Medulla oblongata (tissue), 1 donor: ENCODE data around the gene RPH3AL.
"Not testable (repeated sequence)": the region's sequence is repeated elsewhere in the genome, so short reads cannot be mapped to it uniquely, and the experiment has no call there.

Experiments
- DNase-seq: peaks from one replicate; pipeline ENCODE4 v3.0.0-alpha.2; 2015; ENCODE audit errors: extremely low spot score

RPH3AL gene

GRCh38 chr17:320139-320538, 32.5 kb downstream of the RPH3AL start:
- no peak for DNase-seq

- DNase-seq, result no peak
These were observed 33.3 kb downstream of the RPH3AL start for GRCh38 chr17:319266-319665.

GRCh38 chr17:317070-317469, 35.5 kb downstream of the RPH3AL start:
- DNase-seq, result not testable (repeated sequence)

- not testable (repeated sequence) for DNase-seq
These were observed 37.2 kb downstream of the RPH3AL start for GRCh38 chr17:315399-315798.

- not testable (repeated sequence) for DNase-seq
These were observed 38.0 kb downstream of the RPH3AL start for GRCh38 chr17:314614-314944.

- DNase-seq, result no peak
These were observed 38.5 kb downstream of the RPH3AL start for GRCh38 chr17:313911-314613.

- DNase-seq, result no peak
These were observed 39.4 kb downstream of the RPH3AL start for GRCh38 chr17:313231-313630.

GRCh38 chr17:312476-313148, 40.0 kb downstream of the RPH3AL start:
- no peak for DNase-seq

- DNase-seq, result no peak
These were observed 41.4 kb downstream of the RPH3AL start for GRCh38 chr17:311119-311782.

GRCh38 chr17:310111-311010, 42.2 kb downstream of the RPH3AL start:
- no peak for DNase-seq

- DNase-seq, result no peak
These were observed 43.2 kb downstream of the RPH3AL start for GRCh38 chr17:309361-309888.

- peak; percentile 23 for DNase-seq
These were observed 44.7 kb downstream of the RPH3AL start for GRCh38 chr17:307741-308507.

- DNase-seq, result no peak
These were observed 45.3 kb downstream of the RPH3AL start for GRCh38 chr17:307295-307691.

GRCh38 chr17:306536-307294, 45.9 kb downstream of the RPH3AL start:
- no peak for DNase-seq

- no peak for DNase-seq
These were observed 46.5 kb downstream of the RPH3AL start for GRCh38 chr17:306116-306515.

GRCh38 chr17:305090-305976, 47.3 kb downstream of the RPH3AL start:
- no peak for DNase-seq

- no peak for DNase-seq
These were observed 48.1 kb downstream of the RPH3AL start for GRCh38 chr17:304461-304860.

- no peak for DNase-seq
These were observed 49.4 kb downstream of the RPH3AL start for GRCh38 chr17:303168-303567.

- DNase-seq, result no peak
These were observed 50.3 kb downstream of the RPH3AL start for GRCh38 chr17:302300-302698.
